Measurements from ENCODE around the gene HTD2. TPM values are rescaled to one million over a fixed set of nuclear protein-coding genes. Genes with fewer than 3 reads are reported as not detected.

The HTD2 gene
- total RNA-seq, 2 donors from 2014 or later, result 12.1 to 14.7 TPM

GRCh38 chr3:58326267-58326900 is 20.1 kb downstream of the HTD2 start:
- Histone ChIP-seq H3K4me1 (peaks cover 0 to 10% of the 10 kb centered on the region in 2 donors), H3K4me3 (no peak overlapping the region)
- DNase-seq (ENCODE audit: low spot score), result no peak

GRCh38 chr3:58329150-58329921 is 23.0 kb downstream of the HTD2 start:
- DNase-seq (ENCODE audit: low spot score), result no peak
- no peak overlapping the region for H3K27ac ChIP-seq

More at GRCh38 chr3:58326267-58326900, 20.1 kb downstream of the HTD2 start:
- no peaks in the 10 kb centered on the region for H3K27me3 ChIP-seq
- no peak for TF ChIP-seq CTCF (IDR thresholded peaks at IDR 0.05)
- no peak overlapping the region for H3K27ac ChIP-seq
- H3K36me3 ChIP-seq, result no peaks in the 10 kb centered on the region
- H3K9me3 ChIP-seq, result no peaks in the 10 kb centered on the region

GRCh38 chr3:58329922-58330413 is 23.6 kb downstream of the HTD2 start:
- no peak for TF ChIP-seq CTCF (IDR thresholded peaks at IDR 0.05)

More at GRCh38 chr3:58329150-58329921, 23.0 kb downstream of the HTD2 start:
- TF ChIP-seq CTCF (IDR thresholded peaks at IDR 0.05), result no peak
- no peaks in the 10 kb centered on the region for H3K27me3 ChIP-seq
- no peak overlapping the region for H3K4me3 ChIP-seq
- H3K4me1 ChIP-seq, result peaks cover 0 to 27% of the 10 kb centered on the region in 2 donors
- H3K36me3 ChIP-seq, result no peaks in the 10 kb centered on the region
- H3K9me3 ChIP-seq, result no peaks in the 10 kb centered on the region

GRCh38 chr3:58331593-58332152 is 25.4 kb downstream of the HTD2 start:
- Histone ChIP-seq H3K4me3 (no peak overlapping the region), H3K4me1 (peaks cover 0 to 22% of the 10 kb centered on the region in 2 donors), H3K9me3 (no peaks in the 10 kb centered on the region), H3K27ac (no peak overlapping the region), H3K36me3 (no peaks in the 10 kb centered on the region), H3K27me3 (no peaks in the 10 kb centered on the region)
- TF ChIP-seq CTCF (IDR thresholded peaks at IDR 0.05), result no peak
- no peak for DNase-seq (ENCODE audit: low spot score)

More at GRCh38 chr3:58329922-58330413, 23.6 kb downstream of the HTD2 start:
- Histone ChIP-seq H3K36me3 (no peaks in the 10 kb centered on the region), H3K4me3 (no peak overlapping the region), H3K27me3 (no peaks in the 10 kb centered on the region), H3K27ac (no peak overlapping the region), H3K9me3 (no peaks in the 10 kb centered on the region), H3K4me1 (peaks cover 0 to 31% of the 10 kb centered on the region in 2 donors)
- DNase-seq (ENCODE audit: low spot score), result no peak

GRCh38 chr3:58332575-58333188 is 26.4 kb downstream of the HTD2 start, which contains the start of gene PXK:
Gene PXK, plus strand, starts transcription at chr3:58332892. Its CDS starts 97 bp downstream, at chr3:58332989.
- Histone ChIP-seq H3K9me3 (no peaks in the 10 kb centered on the region), H3K27ac (peak within 1 kb of the TSS; percentile 81 to 84), H3K4me1 (peaks cover 0 to 22% of the 10 kb centered on the region in 2 donors), H3K36me3 (no peaks in the 10 kb centered on the region), H3K27me3 (no peaks in the 10 kb centered on the region), H3K4me3 (peak within 1 kb of the TSS; percentile 87 to 97)
- DNase-seq (ENCODE audit: low spot score), result peak; percentile 69
- peak in 1 of 2 donors; percentile 26 for TF ChIP-seq CTCF (IDR thresholded peaks at IDR 0.05)
